Measurements from ENCODE around the gene WDFY2.
"Not testable (repeated sequence)": the region's sequence is repeated elsewhere in the genome, so short reads cannot be mapped to it uniquely, and the experiment has no call there.

WDFY2 gene

DNA sequence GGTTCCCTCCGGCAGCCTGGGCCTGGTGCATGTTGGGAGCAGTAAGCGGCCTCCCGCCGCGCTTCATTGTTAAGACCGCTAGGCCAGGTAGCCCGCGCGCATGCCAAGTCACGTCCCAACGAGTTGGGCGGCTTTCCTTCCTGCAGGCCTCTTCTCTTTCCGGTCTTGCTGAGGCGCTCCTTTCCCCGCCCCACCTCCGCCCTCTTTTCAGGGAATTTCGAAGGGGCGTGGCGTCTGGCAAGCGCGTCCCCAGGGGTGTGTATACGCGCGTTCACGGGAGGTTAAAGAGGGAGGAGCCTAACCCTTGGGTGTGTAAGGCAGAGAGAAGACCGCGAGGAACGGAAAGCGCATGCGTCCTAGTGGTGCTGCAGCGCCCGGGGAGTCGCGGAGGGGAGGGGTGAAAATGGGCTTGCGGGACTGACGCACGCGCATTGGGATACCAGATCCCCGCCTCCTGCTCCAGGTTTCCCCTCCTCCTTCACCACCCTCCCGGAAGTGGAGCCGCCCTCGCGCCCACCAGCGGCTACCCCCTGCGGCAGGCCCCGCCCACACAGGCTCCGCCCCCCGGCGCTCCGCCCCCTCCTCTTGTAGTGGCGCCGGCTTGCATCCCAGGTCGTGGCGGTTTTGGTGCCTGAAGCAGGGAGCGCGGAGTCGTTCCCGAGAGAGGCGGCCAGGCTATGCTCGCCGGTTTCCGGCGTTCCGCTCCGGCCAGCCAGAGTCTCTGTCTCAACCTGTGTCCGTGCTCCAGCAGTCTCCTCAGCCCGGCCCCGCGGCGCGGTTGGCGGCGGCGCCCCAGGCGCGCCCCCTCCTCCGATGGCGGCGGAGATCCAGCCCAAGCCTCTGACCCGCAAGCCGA is at the start of gene WDFY2:
TSS of gene WDFY2 (plus strand) at position 588 of the 856 bp plus-strand sequence. CDS start at position 814, 226 bp downstream.
- DNase-seq: peak; percentile 100

GRCh38 chr13:51538591-51539179 is 45.6 kb upstream of the WDFY2 start:
- no peak for DNase-seq

DNA sequence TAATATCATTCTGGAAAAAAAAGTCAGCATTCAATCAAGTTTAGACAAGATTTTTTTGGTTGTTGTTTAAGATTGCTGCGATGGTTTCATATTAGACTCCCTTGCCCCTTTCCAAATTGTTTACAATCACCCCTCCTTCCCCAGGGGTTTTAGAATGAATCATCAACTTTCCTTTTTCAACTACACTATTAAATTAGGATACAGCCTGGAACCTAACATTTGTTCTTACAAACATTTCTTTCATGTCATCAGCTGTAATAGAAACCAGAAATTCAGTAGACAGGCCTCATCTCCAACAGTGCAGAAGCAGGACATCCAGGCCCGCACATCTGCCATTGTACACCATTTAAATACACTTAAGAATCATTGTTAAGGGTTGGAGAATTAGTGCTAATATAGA is 44.4 kb upstream of the WDFY2 start:
- no peak for DNase-seq

DNA sequence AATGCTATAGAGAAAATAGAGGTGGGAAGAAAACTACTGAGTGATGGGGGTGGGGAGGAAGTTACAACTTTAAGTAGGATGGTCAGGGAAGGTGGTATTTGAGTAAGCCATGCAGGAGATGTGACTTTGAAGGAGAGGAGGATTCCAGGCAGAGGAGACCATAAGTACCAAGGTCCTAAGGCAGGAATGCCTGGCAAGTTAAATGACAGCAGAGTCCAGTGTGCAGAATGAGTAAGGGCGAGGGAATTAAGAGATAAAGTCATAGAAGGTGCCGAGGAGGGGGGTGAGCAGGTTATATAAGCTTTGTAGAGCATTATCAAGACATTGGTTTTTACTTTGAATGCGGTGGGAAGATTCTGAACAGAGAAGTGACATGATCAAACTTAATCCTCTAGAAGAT is 43.2 kb upstream of the WDFY2 start:
- no peak for DNase-seq

DNA sequence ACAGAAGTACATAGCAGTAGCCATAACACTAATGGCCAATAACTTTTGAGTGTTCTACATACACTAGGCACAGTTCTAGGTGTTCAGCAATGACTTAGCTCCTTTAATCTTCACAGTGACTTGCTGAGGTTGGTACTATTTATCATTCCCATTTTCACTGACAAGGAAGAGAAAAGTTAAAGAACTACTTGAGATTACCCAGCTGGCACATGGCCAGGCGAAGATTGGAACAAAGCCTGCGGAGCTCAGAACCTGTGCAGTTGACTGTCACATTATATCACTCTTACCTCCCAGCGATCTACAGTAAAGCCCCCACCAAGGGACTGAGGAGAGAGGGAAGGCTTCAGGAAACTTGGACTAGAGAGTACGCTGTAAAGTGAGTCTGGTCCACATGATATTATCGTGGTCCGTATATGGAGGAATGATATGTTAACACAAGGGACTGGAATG is 42.4 kb upstream of the WDFY2 start:
- no peak for DNase-seq

DNA sequence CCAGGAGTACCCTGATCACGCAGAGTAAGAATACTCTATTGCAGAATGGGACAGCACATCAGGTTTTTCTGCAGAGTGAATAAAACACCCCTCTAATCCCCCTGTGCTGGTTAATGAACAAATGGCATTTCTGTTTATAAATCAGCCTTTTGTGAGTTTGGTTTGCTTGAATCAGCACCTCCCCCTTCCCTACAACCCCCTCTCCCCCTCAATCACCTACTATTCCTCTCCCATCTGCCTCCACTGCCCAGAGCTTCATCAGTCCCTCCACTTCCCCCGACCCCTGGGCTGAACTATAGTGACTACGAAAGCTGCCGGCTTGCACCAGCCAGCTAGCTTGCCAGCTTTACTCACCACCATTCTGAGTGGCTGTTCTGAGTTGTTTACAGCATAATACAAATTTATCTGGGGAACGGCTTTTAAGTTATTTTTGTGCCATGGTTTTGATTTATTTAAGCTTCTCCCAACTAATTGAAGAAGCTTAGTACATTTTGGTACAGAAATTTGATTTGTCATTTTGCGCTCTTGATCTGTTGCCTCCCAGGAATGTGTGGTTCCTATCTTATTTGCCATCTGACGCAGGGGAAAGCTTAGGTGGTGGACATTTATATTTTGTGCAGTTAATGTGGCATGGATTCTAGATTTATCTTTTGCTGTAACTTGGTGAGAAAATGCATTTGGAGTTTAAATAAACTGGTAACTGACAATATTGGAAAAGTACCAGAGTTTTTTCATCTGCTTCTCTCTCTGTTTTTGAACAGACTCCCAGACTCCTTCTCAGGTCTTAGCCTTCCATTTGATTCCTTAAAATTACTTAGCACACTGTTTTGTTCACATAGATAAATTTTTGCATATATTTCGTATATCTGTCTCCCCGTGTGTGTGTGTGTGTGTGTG is 41.7 kb upstream of the WDFY2 start:
- DNase-seq: no peak

GRCh38 chr13:51545446-51545845 is 38.8 kb upstream of the WDFY2 start:
- not testable (repeated sequence) for DNase-seq

DNA sequence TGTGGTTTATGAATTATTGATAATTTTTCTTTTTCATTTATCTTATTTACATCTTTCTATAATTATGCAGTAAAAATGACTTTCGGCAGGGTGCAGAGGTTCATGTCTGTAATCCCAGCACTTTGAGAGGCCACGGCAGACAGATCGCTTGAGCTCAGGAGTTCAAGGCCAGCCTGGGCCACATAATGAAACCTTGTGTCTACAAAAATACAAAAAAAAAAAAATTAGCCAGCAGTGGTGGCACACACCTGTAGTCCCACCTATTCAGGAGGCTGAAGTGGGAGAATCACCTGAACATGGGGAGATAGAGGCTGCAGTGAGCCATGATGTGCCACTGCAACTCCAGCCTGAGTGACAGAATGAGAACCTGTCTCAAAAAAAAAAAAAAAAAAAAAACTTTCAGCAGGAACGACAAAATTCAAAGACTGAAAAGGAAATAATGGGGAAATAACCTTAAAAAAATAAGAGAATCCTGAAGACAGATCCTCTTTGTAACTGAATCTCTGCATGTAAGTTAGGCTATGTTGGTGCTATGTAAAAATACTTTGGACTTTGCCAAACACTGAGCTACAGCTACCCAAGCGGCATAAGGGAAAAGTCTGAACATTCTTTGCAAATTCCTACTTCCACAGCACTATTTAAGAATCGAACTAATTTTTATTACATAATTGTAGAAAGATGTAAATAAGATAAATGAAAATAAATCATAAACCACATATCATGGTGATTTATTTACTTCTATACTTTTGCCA is 36.7 kb upstream of the WDFY2 start:
- DNase-seq: no peak

DNA sequence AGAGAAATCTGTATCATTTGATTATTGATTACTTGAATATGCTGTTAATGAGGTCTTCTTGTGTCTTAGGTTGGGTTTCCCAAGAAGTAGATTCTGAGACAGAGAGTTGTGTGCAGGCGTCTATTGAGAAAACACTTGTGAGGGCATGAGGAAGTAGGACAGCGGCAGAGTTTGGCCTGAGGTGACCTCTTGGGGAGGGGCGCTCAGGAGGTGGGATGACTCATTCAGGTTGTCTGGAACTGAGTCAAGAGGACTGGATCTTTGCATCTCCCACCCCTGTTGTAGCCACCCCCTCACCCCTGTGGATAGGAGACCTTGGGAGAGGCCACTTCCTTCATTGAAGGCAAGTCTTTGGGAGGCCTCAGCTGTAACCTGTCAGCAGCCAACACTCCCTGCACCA is 35.2 kb upstream of the WDFY2 start:
- no peak for DNase-seq

- DNase-seq: no peak
These were observed 34.7 kb upstream of the WDFY2 start for GRCh38 chr13:51549593-51549992.

GRCh38 chr13:51550151-51550550 is 34.1 kb upstream of the WDFY2 start:
- no peak for DNase-seq

DNA sequence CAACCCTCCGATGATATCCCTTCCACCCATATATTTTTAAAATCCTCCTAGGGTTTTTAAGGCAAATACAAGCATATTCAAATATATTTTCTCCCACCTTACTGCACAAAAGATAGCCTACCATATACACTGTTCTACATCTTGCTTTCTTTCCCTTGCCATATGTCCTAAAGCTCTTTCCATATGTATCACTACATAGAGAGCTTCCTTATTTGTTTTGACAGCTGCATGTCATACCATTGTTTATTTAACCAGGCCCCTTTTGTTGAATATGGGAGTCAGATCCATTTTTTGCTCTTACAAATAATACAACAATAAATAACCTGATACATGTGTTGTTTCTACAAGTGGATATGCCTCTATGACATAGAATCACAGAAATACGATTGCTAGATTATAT is 32.8 kb upstream of the WDFY2 start:
- DNase-seq: no peak

DNA sequence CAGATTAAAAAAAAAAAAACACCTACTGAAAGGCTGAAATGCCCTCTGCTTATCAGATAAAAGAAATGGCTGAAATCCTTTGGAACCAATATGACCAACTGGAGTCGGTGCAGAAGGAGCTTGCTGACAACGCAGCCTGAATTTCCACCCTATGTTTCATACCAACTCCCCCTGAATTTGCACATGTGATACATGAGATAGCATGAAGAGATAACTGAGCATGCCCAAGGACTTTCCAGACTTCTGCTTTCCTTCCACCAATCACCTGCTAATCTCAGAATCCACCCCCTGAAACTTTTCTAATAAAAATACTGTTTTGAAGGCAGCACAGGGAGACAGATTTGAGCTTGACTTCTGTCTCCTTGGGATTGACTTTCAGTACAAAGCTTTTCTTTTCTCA is 32.2 kb upstream of the WDFY2 start:
- DNase-seq: no peak

- no peak for DNase-seq
These were observed 30.7 kb upstream of the WDFY2 start for GRCh38 chr13:51553531-51553930.

- DNase-seq: no peak
These were observed 27.5 kb upstream of the WDFY2 start for GRCh38 chr13:51556740-51557139.

DNA sequence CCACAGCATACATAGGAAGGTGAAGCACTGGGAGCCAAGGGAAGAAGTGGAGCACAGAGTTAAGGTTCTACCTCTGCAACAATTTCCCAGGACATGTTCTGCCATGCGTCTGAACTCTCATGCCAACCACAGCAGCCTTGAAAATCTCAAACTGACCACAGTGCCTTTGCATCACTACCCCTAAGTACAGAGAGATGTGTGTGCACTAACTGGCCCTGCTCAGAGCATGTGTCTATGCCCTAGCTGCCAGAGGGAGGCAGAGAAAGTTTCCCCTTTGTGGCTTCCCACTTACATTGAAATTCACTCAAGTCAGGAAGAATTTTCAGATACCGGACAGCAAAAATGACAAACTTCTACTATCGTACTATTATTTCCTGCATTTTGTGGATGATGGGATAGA is 26.8 kb upstream of the WDFY2 start:
- no peak for DNase-seq

- DNase-seq: no peak
These were observed 26.2 kb upstream of the WDFY2 start for GRCh38 chr13:51557875-51558612.

- no peak for DNase-seq
These were observed 24.1 kb upstream of the WDFY2 start for GRCh38 chr13:51559946-51560735.

DNA sequence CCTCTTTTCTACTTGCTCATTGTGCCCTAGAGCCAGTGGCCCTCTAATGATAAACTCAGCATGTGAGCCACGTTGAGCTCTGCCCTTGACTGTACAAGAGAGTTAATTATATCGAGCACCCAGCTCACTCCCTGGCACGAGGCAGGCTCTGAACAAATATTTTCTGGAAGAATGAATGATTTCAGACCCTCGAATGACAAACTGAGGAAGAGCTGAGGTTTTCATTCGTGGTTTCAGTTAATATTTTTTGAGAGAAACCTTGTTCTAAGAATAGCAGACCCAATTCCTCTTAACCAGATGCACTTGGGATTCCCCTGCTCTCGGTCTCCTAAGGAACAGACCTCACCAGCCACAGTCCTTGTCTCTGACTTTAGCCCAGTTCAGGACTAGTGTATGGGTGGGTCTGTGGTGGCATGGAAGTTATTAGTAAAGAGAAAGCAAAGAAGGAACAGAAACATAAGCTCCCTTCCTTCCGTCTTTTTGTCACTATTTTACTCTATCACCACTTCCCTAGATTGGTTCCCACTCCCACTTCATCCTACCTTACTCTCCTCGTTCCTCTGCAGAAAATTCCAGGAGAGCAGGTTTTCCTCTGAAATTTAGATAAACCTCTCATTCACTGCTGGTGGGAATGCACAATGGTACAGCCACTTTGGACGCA is 22.1 kb upstream of the WDFY2 start:
- DNase-seq: no peak

DNA sequence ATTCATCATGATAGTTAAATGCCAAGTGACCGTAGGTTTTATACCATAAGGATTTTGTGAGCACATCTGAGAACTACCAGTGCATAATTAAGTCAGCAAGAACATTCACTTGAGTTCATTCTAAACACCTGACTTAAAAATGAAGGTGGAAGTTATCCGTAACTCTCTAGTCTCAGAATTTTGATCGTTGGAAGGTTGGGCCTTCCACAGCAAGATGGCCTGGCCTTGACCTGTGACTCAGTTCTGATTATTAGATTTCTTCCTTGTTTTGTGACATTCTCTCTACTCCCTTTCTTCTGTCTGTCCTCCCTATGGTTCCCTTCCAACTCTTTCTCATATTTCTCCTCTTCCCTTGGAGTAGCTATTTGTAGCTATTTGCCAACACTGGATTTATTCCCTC is 20.0 kb upstream of the WDFY2 start:
- no peak for DNase-seq

GRCh38 chr13:51564671-51565070 is 19.6 kb upstream of the WDFY2 start:
- DNase-seq: no peak

Data from NCI-H345 (cell line).